Measurements from ENCODE around the gene MAGEF1.

The MAGEF1 gene

DNA sequence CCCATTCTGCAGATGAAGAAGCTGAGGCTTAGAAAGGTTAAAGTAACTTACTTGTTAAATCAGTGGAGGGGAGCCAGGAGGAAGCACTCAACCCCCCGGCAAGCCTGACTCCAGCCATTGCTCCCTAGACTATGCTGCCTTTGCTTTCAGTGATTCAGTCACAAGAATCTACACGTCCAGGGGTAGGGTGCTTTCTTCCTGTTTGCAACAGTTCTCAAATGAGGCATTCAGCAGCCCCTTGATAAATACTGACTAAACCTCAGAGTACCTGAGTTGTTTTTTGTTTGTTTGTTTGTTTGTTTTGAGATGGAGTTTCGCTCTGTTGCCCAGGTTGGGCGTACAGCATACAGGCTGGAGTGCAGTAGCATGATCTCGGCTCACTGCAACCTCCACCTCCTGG is 28.6 kb downstream of the MAGEF1 start:
- Histone ChIP-seq H3K27ac (ENCODE audit: low read length) (no peak overlapping the region), H3K4me2 (ENCODE audit: low read length) (no peak overlapping the region), H3K4me1 (ENCODE audit: low read length) (no peaks in the 10 kb centered on the region), H3K27me3 (ENCODE audit: low read depth, low read length) (peaks cover 15% of the 10 kb centered on the region), H3K4me3 (ENCODE audit: low read length) (no peak overlapping the region), H3K9ac (ENCODE audit: low read length) (no peak overlapping the region), H4K20me1 (ENCODE audit: insufficient read depth, low read length) (no peaks in the 10 kb centered on the region), H2AFZ (ENCODE audit: low read depth, low read length) (no peak overlapping the region), H3K79me2 (ENCODE audit: low read length) (no peaks in the 10 kb centered on the region), H3K36me3 (replicated peaks; ENCODE audit: low read depth, low read length) (no peaks in the 10 kb centered on the region), H3K9me3 (ENCODE audit: insufficient read depth, low read length) (no peaks in the 10 kb centered on the region)
- TF ChIP-seq, protein P1, sequence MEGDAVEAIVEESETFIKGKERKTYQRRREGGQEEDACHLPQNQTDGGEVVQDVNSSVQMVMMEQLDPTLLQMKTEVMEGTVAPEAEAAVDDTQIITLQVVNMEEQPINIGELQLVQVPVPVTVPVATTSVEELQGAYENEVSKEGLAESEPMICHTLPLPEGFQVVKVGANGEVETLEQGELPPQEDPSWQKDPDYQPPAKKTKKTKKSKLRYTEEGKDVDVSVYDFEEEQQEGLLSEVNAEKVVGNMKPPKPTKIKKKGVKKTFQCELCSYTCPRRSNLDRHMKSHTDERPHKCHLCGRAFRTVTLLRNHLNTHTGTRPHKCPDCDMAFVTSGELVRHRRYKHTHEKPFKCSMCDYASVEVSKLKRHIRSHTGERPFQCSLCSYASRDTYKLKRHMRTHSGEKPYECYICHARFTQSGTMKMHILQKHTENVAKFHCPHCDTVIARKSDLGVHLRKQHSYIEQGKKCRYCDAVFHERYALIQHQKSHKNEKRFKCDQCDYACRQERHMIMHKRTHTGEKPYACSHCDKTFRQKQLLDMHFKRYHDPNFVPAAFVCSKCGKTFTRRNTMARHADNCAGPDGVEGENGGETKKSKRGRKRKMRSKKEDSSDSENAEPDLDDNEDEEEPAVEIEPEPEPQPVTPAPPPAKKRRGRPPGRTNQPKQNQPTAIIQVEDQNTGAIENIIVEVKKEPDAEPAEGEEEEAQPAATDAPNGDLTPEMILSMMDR (IDR thresholded peaks at IDR 0.05; ENCODE audit: low read depth, low read length): no peak
- no peak for TF ChIP-seq EZH2phosphoT487 (IDR thresholded peaks at IDR 0.05; ENCODE audit: low read depth)

DNA sequence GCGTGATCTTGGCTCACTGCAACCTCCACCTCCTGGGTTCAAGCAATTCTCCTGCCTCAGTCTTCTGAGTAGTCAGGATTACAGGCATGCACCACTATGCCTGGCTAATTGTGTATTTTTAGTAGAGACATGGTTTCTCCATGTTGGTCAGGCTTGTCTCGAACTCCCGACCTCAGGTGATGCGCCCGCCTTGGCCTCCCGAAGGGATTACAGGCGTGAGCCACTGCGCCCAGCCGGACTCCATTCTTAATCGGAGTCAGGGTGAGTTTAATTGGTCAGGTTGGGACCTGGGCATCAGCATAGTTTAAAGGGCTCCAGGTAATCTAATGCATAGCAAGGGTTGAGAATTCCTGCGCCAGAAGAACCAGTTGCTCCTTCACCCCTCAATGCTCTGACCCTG is 29.2 kb downstream of the MAGEF1 start:
- H3K27me3 ChIP-seq (ENCODE audit: low read depth, low read length): peaks cover 15% of the 10 kb centered on the region
- TF ChIP-seq, protein P1 (IDR thresholded peaks at IDR 0.05; ENCODE audit: low read depth, low read length): no peak

DNA sequence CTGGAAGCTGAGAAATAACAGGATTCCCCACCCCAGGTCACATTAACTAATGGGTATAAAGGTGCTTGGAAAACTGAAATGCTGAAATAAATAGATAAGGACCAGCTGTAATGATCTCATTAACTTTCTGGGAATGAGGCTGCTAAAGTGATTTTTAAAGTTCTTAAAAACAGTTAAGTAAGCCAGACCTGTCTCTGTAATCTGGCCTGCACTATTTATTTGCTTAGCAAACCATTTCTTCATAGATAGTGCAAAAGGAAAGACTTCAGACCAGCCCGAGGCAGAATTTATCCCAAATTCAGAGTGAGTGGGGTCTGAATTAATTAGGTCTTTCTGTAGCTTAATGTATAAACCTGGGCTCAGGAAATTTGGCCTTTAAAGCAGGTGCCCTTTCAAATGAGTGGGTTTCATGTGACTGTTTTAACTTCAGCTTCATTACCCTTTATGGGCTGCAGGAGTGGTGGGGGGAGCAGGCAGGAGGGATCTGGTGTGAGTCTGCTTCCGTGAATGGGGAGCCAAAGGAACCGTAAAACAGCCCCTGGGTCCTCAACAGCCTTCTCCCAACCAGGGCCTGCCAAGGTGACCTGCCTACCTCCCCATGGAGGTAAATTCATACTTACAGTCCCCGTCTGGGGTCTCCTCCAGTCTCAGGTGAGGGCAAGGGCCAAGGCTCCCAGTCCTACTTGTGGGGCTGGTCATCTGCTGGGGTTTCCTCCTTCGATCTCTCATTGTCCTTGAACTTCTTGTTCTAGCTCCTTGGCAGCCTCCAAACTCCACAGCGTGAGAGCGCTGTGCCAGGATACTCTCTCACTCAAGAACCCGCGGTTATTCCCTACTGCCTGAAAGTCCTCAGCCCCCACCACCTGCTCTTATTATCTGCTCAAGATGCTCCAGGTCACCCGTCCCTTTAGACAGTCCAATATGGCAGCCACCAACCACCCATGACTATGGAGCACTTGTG is 31.2 kb downstream of the MAGEF1 start:
- no peak overlapping the region for H3K27ac ChIP-seq (ENCODE audit: low read length)

More for the DNA sequence above, 29.2 kb downstream of the MAGEF1 start:
- H3K79me2 ChIP-seq (ENCODE audit: low read length): no peaks in the 10 kb centered on the region
- H2AFZ ChIP-seq (ENCODE audit: low read depth, low read length): no peak overlapping the region
- H3K9ac ChIP-seq (ENCODE audit: low read length): no peak overlapping the region
- H3K27ac ChIP-seq (ENCODE audit: low read length): no peak overlapping the region
- no peaks in the 10 kb centered on the region for H3K36me3 ChIP-seq (replicated peaks; ENCODE audit: low read depth, low read length)
- H3K4me1 ChIP-seq (ENCODE audit: low read length): no peaks in the 10 kb centered on the region
- no peak overlapping the region for H3K4me3 ChIP-seq (ENCODE audit: low read length)
- H3K9me3 ChIP-seq (ENCODE audit: insufficient read depth, low read length): no peaks in the 10 kb centered on the region
- H3K4me2 ChIP-seq (ENCODE audit: low read length): no peak overlapping the region
- no peaks in the 10 kb centered on the region for H4K20me1 ChIP-seq (ENCODE audit: insufficient read depth, low read length)

More for the DNA sequence above, 31.2 kb downstream of the MAGEF1 start:
- peaks cover 16% of the 10 kb centered on the region for H3K27me3 ChIP-seq (ENCODE audit: low read depth, low read length)
- no peaks in the 10 kb centered on the region for H3K9me3 ChIP-seq (ENCODE audit: insufficient read depth, low read length)
- H3K36me3 ChIP-seq (replicated peaks; ENCODE audit: low read depth, low read length): no peaks in the 10 kb centered on the region
- H3K4me1 ChIP-seq (ENCODE audit: low read length): peaks cover 8% of the 10 kb centered on the region
- no peak overlapping the region for H2AFZ ChIP-seq (ENCODE audit: low read depth, low read length)
- H3K4me2 ChIP-seq (ENCODE audit: low read length): no peak overlapping the region
- H3K9ac ChIP-seq (ENCODE audit: low read length): no peak overlapping the region
- no peaks in the 10 kb centered on the region for H3K79me2 ChIP-seq (ENCODE audit: low read length)
- no peaks in the 10 kb centered on the region for H4K20me1 ChIP-seq (ENCODE audit: insufficient read depth, low read length)
- TF ChIP-seq, protein P1 (IDR thresholded peaks at IDR 0.05; ENCODE audit: low read depth, low read length): no peak
- no peak for TF ChIP-seq EZH2phosphoT487 (IDR thresholded peaks at IDR 0.05; ENCODE audit: low read depth)
- H3K4me3 ChIP-seq (ENCODE audit: low read length): no peak overlapping the region

All from OCI-LY3 (cell line).